Measurements from ENCODE around the gene MAPKAPK2. TPM values are rescaled to one million over a fixed set of nuclear protein-coding genes. Genes with fewer than 3 reads are reported as not detected.

The MAPKAPK2 gene
- total and polyA plus RNA-seq, 7 donors: 32.1 to 61.4 (median 39.3) TPM

DNA sequence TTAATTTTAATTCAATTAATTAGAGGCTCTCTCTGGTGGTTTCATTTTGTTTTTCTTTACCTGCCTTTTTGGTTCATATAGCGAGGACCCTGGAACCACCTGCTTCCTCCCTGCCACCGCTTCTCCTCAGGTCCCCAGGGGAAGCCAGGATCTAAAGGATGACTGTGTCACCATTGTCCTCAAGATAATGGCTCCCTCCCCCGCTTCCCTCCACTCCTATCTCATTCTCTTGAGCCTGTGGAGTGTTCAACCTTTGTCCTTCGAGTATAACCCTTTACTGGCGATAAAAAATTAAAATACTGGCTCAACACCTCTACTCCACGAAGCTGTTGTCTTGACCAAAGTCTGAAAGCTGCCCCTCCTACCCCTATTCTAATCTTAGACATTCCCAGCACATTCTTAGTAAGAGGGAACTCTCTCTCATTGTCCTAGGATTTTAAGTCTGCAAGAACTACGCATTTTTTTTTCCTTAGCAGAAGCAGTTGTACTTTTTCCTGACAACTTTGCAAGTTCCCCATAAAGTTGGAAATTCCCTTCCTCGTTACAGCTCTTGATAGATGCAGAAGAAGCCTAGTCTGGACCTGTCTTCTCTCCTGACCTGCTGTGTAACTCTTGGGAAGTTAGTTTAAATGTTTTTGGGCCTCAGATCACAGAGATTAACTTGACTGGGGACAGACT is 12.6 kb upstream of the MAPKAPK2 start:
- no peak overlapping the region for H3K4me3 ChIP-seq
- no peaks in the 10 kb centered on the region for H3K9me3 ChIP-seq
- no peaks in the 10 kb centered on the region for H3K27me3 ChIP-seq
- WGBS, 2 donors: 9 to 41% methylated on average over 8 of the region's 8 CpGs
- no peaks in the 10 kb centered on the region for H3K36me3 ChIP-seq
- DNase-seq: no peak
- TF ChIP-seq, protein P1, sequence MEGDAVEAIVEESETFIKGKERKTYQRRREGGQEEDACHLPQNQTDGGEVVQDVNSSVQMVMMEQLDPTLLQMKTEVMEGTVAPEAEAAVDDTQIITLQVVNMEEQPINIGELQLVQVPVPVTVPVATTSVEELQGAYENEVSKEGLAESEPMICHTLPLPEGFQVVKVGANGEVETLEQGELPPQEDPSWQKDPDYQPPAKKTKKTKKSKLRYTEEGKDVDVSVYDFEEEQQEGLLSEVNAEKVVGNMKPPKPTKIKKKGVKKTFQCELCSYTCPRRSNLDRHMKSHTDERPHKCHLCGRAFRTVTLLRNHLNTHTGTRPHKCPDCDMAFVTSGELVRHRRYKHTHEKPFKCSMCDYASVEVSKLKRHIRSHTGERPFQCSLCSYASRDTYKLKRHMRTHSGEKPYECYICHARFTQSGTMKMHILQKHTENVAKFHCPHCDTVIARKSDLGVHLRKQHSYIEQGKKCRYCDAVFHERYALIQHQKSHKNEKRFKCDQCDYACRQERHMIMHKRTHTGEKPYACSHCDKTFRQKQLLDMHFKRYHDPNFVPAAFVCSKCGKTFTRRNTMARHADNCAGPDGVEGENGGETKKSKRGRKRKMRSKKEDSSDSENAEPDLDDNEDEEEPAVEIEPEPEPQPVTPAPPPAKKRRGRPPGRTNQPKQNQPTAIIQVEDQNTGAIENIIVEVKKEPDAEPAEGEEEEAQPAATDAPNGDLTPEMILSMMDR (IDR thresholded peaks at IDR 0.05): no peak
- TF ChIP-seq POLR2AphosphoS5 (IDR thresholded peaks at IDR 0.05): no peak
- TF ChIP-seq POLR2A (IDR thresholded peaks at IDR 0.05): no peak
- TF ChIP-seq EP300 (IDR thresholded peaks at IDR 0.05): no peak
- H3K4me1 ChIP-seq: peaks cover 0 to 46% (median 27%) of the 10 kb centered on the region in 4 donors
- intact Hi-C loops (cut with DNase I): loop anchor here (5.0 kb wide), 1 partner anchor 45 kb away; no protein-coding TSS in a partner anchor
- H3K27ac ChIP-seq: peak overlapping the region; percentile 43 to 92 (median 64)

DNA sequence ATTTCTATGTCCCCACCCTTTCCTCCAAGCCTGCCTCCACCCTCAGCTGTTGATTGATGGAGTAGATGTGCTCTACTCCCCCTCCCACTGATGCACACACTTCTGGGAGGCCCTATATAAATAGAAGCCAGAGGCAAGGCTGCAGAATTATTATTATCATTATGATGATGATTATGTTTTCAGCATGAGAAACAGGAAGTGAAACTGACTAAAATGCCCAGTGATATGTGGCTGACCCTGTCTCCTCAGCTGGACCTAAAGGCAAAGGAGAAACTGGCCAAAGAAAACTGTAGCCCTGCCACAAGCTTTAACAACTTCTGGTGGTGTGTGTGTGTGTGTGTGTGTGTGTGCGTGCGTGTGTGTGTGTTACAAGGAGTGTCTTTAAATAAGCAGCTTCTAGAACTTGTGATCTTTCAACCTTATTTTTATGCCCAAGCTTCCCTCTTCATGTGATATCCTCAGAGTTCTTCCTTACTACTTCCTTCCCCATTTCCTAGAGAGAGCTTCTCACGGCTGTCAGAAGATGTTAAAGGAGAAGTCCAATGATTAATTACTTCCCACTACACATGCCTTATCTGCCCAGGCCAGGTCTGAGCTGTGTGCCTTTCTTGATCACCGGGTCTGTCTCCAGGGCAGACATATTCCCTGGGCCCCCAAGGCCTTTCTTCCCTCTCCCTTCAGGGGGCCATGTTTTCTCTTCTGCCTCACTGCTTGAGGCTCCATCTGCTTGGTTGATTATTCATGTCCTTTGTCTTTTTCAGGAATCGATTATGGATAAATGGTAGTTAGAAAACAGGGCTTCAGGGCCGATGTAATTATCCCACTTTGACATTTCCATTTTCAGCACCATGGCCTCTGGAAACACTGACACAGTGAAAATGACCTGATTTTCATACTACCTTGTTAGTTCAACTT is 11.6 kb upstream of the MAPKAPK2 start:
- TF ChIP-seq POLR2A (IDR thresholded peaks at IDR 0.05) (no peak), POLR2AphosphoS5 (IDR thresholded peaks at IDR 0.05) (no peak), EP300 (IDR thresholded peaks at IDR 0.05) (no peak)
- TF ChIP-seq, protein P1 (IDR thresholded peaks at IDR 0.05): no peak
- no peaks in the 10 kb centered on the region for H3K27me3 ChIP-seq
- intact Hi-C loops (cut with DNase I): loop anchor here (5.0 kb wide), 1 partner anchor 44 kb away; no protein-coding TSS in a partner anchor
- H3K4me3 ChIP-seq: no peak overlapping the region
- 52 to 59% methylated on average over 6 of the region's 6 CpGs for WGBS, 2 donors
- no peaks in the 10 kb centered on the region for H3K9me3 ChIP-seq
- H3K36me3 ChIP-seq: no peaks in the 10 kb centered on the region
- DNase-seq: peak; percentile 27
- peaks cover 0 to 46% (median 27%) of the 10 kb centered on the region in 4 donors for H3K4me1 ChIP-seq
- H3K27ac ChIP-seq: peak overlapping the region; percentile 43 to 92 (median 64)

DNA sequence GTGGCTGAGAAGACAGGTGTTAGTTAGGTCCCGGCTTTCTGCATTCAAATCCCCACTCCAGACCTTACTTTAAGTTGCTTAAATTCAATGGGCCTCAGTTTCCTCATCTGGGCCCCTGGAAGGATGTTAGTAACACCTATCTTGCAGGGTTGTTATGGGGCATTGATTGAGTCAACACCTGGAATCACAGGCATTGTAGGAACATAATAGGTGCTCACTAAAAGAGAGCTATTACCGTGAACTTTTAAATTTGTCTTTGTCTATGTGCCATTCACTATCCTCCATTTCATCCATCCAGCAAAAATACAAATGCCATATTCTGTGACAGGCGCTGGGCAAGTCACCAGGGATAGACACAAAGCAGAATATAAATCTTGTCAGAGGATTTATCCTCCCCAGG is 10.5 kb upstream of the MAPKAPK2 start:
- Histone ChIP-seq H3K4me3 (no peak overlapping the region), H3K27ac (peak overlapping the region; percentile 77 to 92 (median 83)), H3K9me3 (no peaks in the 10 kb centered on the region), H3K4me1 (peaks cover 0 to 46% (median 27%) of the 10 kb centered on the region in 4 donors), H3K36me3 (no peaks in the 10 kb centered on the region), H3K27me3 (no peaks in the 10 kb centered on the region)
- TF ChIP-seq POLR2A (IDR thresholded peaks at IDR 0.05) (no peak), POLR2AphosphoS5 (IDR thresholded peaks at IDR 0.05) (peak in 2 of 4 donors; percentile 22 to 37)
- WGBS, 2 donors: 96 to 97% methylated on average over 3 of the region's 3 CpGs
- intact Hi-C loops (cut with DNase I): loop anchor here (5.0 kb wide), 1 partner anchor 43 kb away; no protein-coding TSS in a partner anchor
- DNase-seq: no peak

DNA sequence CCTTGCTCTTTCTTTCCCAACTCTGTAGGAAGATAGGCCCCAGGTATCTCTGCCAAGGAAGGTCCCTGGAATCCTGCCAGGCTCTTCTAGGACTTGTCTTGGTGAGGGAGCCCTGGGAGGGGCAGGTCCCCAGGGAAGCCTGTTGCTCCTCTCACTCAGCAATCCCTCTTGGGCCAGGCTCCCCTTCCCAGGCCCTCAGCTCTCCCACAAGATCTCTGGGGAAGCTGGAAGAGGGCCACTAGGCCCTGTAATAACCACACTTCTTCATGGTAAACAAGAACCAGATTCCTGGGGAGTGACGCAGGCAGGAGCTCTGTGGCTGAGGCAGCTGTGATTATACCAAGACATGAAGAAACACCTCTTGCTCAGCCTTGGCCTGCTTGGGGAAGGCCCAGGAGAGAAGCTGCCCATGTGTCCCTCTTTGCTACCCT is 9.9 kb upstream of the MAPKAPK2 start:
- TF ChIP-seq POLR2A (IDR thresholded peaks at IDR 0.05) (no peak), POLR2AphosphoS5 (IDR thresholded peaks at IDR 0.05) (peak; percentile 42 to 79 (median 59)), EP300 (IDR thresholded peaks at IDR 0.05) (peak in 2 of 4 donors; percentile 54 to 80)
- TF ChIP-seq, protein P1 (IDR thresholded peaks at IDR 0.05): no peak
- DNase-seq: peak; percentile 97
- Histone ChIP-seq H3K4me1 (peaks cover 0 to 46% (median 27%) of the 10 kb centered on the region in 4 donors), H3K27ac (peak overlapping the region; percentile 77 to 92 (median 83)), H3K9me3 (no peaks in the 10 kb centered on the region), H3K27me3 (no peaks in the 10 kb centered on the region), H3K36me3 (no peaks in the 10 kb centered on the region), H3K4me3 (no peak overlapping the region)
- 17 to 53% methylated on average over 1 of the region's 1 CpG for WGBS, 2 donors
- intact Hi-C loops (cut with DNase I): loop anchor here (5.0 kb wide), 1 partner anchor 43 kb away; no protein-coding TSS in a partner anchor

Measured in sigmoid colon (tissue), 7 donors.